ENCODE measurements around the gene KIR2DL3.

DNA sequence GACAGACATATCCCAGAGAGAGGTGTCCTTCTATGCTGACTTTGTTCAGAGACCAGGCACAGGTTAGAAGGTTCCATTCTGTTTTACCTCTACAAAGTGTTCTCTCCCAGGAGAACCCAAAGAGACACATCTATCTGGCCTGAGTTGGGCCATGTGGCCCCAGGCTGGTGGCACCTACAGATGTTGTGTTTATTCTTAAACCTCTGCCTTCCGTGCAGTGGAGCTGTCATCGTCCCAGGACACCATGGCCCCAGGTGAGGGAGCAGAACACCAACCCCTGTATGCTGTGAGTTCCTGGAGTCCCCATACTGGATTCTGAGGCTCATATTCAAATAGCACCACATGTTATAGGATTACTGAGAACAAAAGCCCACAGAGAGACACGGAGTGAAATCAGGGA lies 10.1 kb upstream of the KIR2DL3 start:
- TF ChIP-seq SETDB1 (IDR thresholded peaks at IDR 0.05; ENCODE audit: insufficient read length, low read length) (no peak), ZNF596 (tag by site-specific recombination; IDR thresholded peaks at IDR 0.05) (no peak), ZNF791 (tag by site-specific recombination; IDR thresholded peaks at IDR 0.05) (no peak), ZNF837 (tag by site-specific recombination; IDR thresholded peaks at IDR 0.05) (no peak), ZNF830 (tag by site-specific recombination; IDR thresholded peaks at IDR 0.05; ENCODE audit: low read depth) (no peak), ZNF175 (tag by site-specific recombination; IDR thresholded peaks at IDR 0.05) (no peak), TCF7L2 (IDR thresholded peaks at IDR 0.05; ENCODE audit: borderline replicate concordance, low read depth, low read length) (no peak)
- TF ChIP-seq, protein P1, sequence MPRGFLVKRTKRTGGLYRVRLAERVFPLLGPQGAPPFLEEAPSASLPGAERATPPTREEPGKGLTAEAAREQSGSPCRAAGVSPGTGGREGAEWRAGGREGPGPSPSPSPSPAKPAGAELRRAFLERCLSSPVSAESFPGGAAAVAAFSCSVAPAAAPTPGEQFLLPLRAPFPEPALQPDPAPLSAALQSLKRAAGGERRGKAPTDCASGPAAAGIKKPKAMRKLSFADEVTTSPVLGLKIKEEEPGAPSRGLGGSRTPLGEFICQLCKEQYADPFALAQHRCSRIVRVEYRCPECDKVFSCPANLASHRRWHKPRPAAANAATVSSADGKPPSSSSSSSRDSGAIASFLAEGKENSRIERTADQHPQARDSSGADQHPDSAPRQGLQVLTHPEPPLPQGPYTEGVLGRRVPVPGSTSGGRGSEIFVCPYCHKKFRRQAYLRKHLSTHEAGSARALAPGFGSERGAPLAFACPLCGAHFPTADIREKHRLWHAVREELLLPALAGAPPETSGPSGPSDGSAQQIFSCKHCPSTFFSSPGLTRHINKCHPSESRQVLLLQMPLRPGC (tag by site-specific recombination; IDR thresholded peaks at IDR 0.05) = no peak
- TF ChIP-seq, protein P2, sequence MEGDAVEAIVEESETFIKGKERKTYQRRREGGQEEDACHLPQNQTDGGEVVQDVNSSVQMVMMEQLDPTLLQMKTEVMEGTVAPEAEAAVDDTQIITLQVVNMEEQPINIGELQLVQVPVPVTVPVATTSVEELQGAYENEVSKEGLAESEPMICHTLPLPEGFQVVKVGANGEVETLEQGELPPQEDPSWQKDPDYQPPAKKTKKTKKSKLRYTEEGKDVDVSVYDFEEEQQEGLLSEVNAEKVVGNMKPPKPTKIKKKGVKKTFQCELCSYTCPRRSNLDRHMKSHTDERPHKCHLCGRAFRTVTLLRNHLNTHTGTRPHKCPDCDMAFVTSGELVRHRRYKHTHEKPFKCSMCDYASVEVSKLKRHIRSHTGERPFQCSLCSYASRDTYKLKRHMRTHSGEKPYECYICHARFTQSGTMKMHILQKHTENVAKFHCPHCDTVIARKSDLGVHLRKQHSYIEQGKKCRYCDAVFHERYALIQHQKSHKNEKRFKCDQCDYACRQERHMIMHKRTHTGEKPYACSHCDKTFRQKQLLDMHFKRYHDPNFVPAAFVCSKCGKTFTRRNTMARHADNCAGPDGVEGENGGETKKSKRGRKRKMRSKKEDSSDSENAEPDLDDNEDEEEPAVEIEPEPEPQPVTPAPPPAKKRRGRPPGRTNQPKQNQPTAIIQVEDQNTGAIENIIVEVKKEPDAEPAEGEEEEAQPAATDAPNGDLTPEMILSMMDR (tag by site-specific recombination; IDR thresholded peaks at IDR 0.05) = no peak
- TF ChIP-seq, protein P3, sequence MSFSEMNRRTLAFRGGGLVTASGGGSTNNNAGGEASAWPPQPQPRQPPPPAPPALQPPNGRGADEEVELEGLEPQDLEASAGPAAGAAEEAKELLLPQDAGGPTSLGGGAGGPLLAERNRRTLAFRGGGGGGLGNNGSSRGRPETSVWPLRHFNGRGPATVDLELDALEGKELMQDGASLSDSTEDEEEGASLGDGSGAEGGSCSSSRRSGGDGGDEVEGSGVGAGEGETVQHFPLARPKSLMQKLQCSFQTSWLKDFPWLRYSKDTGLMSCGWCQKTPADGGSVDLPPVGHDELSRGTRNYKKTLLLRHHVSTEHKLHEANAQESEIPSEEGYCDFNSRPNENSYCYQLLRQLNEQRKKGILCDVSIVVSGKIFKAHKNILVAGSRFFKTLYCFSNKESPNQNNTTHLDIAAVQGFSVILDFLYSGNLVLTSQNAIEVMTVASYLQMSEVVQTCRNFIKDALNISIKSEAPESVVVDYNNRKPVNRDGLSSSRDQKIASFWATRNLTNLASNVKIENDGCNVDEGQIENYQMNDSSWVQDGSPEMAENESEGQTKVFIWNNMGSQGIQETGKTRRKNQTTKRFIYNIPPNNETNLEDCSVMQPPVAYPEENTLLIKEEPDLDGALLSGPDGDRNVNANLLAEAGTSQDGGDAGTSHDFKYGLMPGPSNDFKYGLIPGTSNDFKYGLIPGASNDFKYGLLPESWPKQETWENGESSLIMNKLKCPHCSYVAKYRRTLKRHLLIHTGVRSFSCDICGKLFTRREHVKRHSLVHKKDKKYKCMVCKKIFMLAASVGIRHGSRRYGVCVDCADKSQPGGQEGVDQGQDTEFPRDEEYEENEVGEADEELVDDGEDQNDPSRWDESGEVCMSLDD (tag by site-specific recombination; IDR thresholded peaks at IDR 0.05) = no peak

All from HEK293 (cell line).